NB4 (cell line): ENCODE measurements around the gene DPEP2NB.

Experiments
- MYC ChIP-seq: IDR thresholded peaks from 2 replicates; pipeline ENCODE4 v1.6.1; 2011; ENCODE audit warnings: low read depth, low read length
- POLR2A ChIP-seq: IDR thresholded peaks from 2 replicates; pipeline ENCODE4 v1.6.1; 2011; ENCODE audit warnings: mild to moderate bottlenecking; ENCODE audit not compliant: insufficient read length; ENCODE audit errors: extremely low read depth
- TF ChIP-seq, protein P1 (sequence below): IDR thresholded peaks from one replicate; pipeline ENCODE4 v1.5.1; 2012; ENCODE audit warnings: low read depth, low read length

DNA sequence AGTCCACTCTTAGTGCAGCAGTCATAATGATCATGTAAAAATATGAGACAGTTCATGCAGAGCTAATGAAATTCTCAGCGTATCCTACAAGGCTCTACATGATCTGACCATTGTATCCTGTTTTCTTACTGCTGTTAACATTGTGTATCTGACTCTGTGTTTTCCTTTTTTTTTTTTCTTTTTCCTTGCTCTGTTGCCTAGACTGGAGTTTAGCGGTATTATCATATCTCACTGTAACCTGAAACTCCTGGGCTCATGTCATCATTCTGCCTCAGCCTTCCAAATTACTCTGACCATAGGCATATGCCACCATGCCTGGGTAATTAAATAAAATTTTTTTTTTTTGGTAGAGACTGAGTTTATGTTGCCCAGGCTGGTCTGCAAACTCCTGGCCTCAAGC, 19.5 kb upstream of the DPEP2NB start:
- TF ChIP-seq, protein P1, sequence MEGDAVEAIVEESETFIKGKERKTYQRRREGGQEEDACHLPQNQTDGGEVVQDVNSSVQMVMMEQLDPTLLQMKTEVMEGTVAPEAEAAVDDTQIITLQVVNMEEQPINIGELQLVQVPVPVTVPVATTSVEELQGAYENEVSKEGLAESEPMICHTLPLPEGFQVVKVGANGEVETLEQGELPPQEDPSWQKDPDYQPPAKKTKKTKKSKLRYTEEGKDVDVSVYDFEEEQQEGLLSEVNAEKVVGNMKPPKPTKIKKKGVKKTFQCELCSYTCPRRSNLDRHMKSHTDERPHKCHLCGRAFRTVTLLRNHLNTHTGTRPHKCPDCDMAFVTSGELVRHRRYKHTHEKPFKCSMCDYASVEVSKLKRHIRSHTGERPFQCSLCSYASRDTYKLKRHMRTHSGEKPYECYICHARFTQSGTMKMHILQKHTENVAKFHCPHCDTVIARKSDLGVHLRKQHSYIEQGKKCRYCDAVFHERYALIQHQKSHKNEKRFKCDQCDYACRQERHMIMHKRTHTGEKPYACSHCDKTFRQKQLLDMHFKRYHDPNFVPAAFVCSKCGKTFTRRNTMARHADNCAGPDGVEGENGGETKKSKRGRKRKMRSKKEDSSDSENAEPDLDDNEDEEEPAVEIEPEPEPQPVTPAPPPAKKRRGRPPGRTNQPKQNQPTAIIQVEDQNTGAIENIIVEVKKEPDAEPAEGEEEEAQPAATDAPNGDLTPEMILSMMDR: no peak
- TF ChIP-seq POLR2A (no peak), MYC (no peak)
